ENCODE data around the gene PPA2. TPM values are rescaled to one million over a fixed set of nuclear protein-coding genes. Genes with fewer than 3 reads are reported as not detected.

The PPA2 gene
- total RNA-seq, 1 donor from 2014 or later = 72.7 TPM

Small RNA genes within 50 kb of the gene (small RNA-seq; reads per million reads assigned to genes)
- not detected for gene RNU6-553P

Other genes with a start within 250 kb of the PPA2 start
- gene ARHGEF38, start 78.6 kb upstream of the PPA2 start, total RNA-seq = 0.62 TPM
- gene INTS12, start 234.6 kb upstream of the PPA2 start, total RNA-seq = 26.5 TPM
- 29.5 TPM for gene GSTCD, start 234.7 kb upstream of the PPA2 start, total RNA-seq